ENCODE measurements around the gene ASB5. TPM values are rescaled to one million over a fixed set of nuclear protein-coding genes. Genes with fewer than 3 reads are reported as not detected.

ASB5 gene
- total and polyA plus RNA-seq, 2 of the 8 experiments (the other 6 are each of a cell fraction or from before 2014, with no cell fraction given): 0.02 TPM; not detected in 1

DNA sequence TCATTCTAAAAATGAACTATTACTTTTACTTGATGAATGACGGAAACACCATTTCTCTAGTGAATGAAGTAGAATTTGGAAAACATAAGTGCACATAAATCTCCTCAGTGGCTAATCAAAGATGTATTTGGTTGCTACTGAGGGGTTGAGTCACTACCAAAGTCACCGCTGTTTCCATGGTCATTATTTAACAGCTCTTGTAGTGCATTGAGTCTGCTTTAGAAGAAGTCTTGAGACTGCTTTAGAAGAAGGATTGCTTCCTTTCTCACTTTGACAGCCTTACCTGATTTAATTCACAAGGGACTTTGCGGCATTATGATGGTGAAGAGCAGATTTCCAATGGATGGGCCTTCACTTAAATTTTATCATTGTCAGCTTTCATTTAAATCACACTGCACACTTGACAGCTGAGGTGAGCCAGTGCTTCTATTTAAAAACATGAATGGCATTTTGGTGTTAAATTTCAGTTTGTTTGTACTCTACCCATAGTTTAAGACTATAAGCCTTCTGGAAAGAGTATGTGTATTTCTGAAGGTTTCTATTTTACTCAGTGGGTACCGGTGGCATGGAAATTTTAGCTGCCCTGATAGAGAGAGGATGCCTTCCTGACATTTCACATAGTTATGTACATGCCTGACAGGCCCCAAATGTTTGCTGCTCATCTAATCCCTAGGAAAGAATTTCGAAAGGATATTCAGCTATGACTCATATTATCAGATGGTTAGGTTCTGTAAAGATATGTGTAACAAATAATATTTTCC, 9.5 kb downstream of the ASB5 start (continued):
- TF ChIP-seq USF2 (IDR thresholded peaks at IDR 0.05; ENCODE audit: low read length) (no peak), JUN (IDR thresholded peaks at IDR 0.05; ENCODE audit: low read depth, low read length) (no peak), GTF2F1 (IDR thresholded peaks at IDR 0.05; ENCODE audit: borderline replicate concordance, low read depth, low read length) (no peak), SP2 (IDR thresholded peaks at IDR 0.05; ENCODE audit: low read length) (no peak), POLR2AphosphoS5 (IDR thresholded peaks at IDR 0.05; ENCODE audit: low read depth, low read length) (no peak)

All from H1 (cell line).